OCI-LY7 (cell line): ENCODE results near the gene MYO9B. TPM values are rescaled to one million over a fixed set of nuclear protein-coding genes. Genes with fewer than 3 reads are reported as not detected.
A peak's percentile ranks its signal among the peaks of the same experiment; 100 is the strongest.

Source experiments
- BruUV-seq: library from RNA; stranded (reverse); fragments of 400-500 nt; replicated peaks from 2 replicates; lab custom pipeline; 2021; lab: Mats Ljungman, UMichigan
- CTCF ChIA-PET: fragments of 300-600 bp; sonication (Branson Sonifier 250); formaldehyde crosslinking; loops from one replicate; lab custom pipeline; 2022; ENCODE audit warnings: antibody characterized with exemption; ENCODE audit not compliant: unreplicated experiment; lab: Charles Lee
- POLR2A ChIA-PET: fragments of 300-600 bp; sonication (Branson Sonifier 250); formaldehyde crosslinking; loops from one replicate; lab custom pipeline; 2022; ENCODE audit warnings: antibody characterized with exemption; lab: Charles Lee
- DNase-seq: peaks from one replicate; pipeline ENCODE4 v3.0.0-alpha.2; 2015; ENCODE audit warnings: low spot score
- H2AFZ ChIP-seq: fragments of 200-600 bp; sonication (generic), shearing (Covaris generic); 2 replicates; pipeline ENCODE4 v1.6.1; 2014; ENCODE audit warnings: mild to moderate bottlenecking, antibody characterized with exemption, low read length, moderate library complexity
- H3K27ac ChIP-seq: fragments of 200-600 bp; sonication (generic); 2 replicates; pipeline ENCODE4 v1.5.1; 2014; ENCODE audit warnings: mixed run types, low read depth, mild to moderate bottlenecking, moderate library complexity, low read length, inconsistent platforms; ENCODE audit not compliant: poor library complexity, severe bottlenecking
- H3K36me3 ChIP-seq: fragments of 200-600 bp; sonication (generic); 2 replicates; pipeline ENCODE4 v1.6.1; 2014; ENCODE audit warnings: mild to moderate bottlenecking, antibody characterized with exemption, low read length, moderate library complexity, mixed read lengths; ENCODE audit not compliant: insufficient read depth
- H3K4me1 ChIP-seq: fragments of 200-600 bp; sonication (generic); 2 replicates; pipeline ENCODE4 v1.5.1; 2014; ENCODE audit warnings: mild to moderate bottlenecking, low read length; ENCODE audit not compliant: insufficient read depth, poor library complexity, severe bottlenecking
- H3K4me2 ChIP-seq: fragments of 200-600 bp; sonication (generic); 2 replicates; pipeline ENCODE4 v1.6.1; 2014; ENCODE audit warnings: mild to moderate bottlenecking, low read length
- H3K4me3 ChIP-seq: fragments of 200-600 bp; sonication (generic); 2 replicates; pipeline ENCODE4 v1.5.1; 2014; ENCODE audit warnings: mild to moderate bottlenecking, low read depth, low read length; ENCODE audit not compliant: poor library complexity, severe bottlenecking
- H3K79me2 ChIP-seq: fragments of 200-600 bp; sonication (generic); 2 replicates; pipeline ENCODE4 v1.6.1; 2016; ENCODE audit warnings: low read depth, mild to moderate bottlenecking, low read length, moderate library complexity, mixed read lengths; ENCODE audit not compliant: insufficient read depth
- H3K9me2 ChIP-seq: fragments of 200-600 bp; sonication (generic); 2 replicates; pipeline ENCODE4 v1.6.1; 2016; ENCODE audit warnings: mild to moderate bottlenecking, low read length, mixed read lengths; ENCODE audit not compliant: insufficient read depth
- H3K9me3 ChIP-seq: fragments of 200-600 bp; sonication (generic); 2 replicates; pipeline ENCODE4 v1.6.1; 2014; ENCODE audit warnings: mild to moderate bottlenecking, mixed run types, low read length, mixed read lengths
- H4K20me1 ChIP-seq: fragments of 200-600 bp; sonication (generic); 2 replicates; pipeline ENCODE4 v1.6.1; 2014; ENCODE audit warnings: mild to moderate bottlenecking, antibody characterized with exemption, low read length, moderate library complexity, mixed read lengths; ENCODE audit not compliant: insufficient read depth
- CTCF ChIP-seq: fragments of 200-600 bp; sonication (generic); conservative IDR thresholded peaks from 2 replicates; pipeline ENCODE4 v1.5.1; 2014; ENCODE audit warnings: mild to moderate bottlenecking, antibody characterized with exemption, low read length, moderate library complexity, mixed read lengths
- EZH2phosphoT487 ChIP-seq: fragments of 200-600 bp; sonication (generic); IDR thresholded peaks from 2 replicates; pipeline ENCODE4 v1.6.1; 2018; ENCODE audit warnings: low read depth, borderline replicate concordance, mild to moderate bottlenecking, mixed run types, antibody characterized with exemption, low read length, moderate library complexity, mixed read lengths
- intact Hi-C: fragments of 100-400 bp; cut with micrococcal nuclease; formaldehyde crosslinking; loops from one replicate; pipeline ENCODE4 v1.10.0; 2022; ENCODE audit not compliant: unreplicated experiment
- total RNA-seq, 2 experiments: library from RNA; depleted of rRNA in 1 of 2; stranded (reverse); fragments of >200 nt in 1 of 2; shearing (Covaris generic) in 1 of 2; gene quantifications; 2 replicates each; pipeline ENCODE4 v1.2.3, GENCODE V29; 2014 to 2022

MYO9B gene
- total RNA-seq, 2 experiments from 2014 or later, result 74.7 to 150 TPM

GRCh38 chr19:17206736-17207581, 131.4 kb downstream of the MYO9B start:
- Histone ChIP-seq H3K9me2 (no peaks in the 10 kb centered on the region), H4K20me1 (no peaks in the 10 kb centered on the region), H3K4me1 (peaks cover 27% of the 10 kb centered on the region), H2AFZ (no peak overlapping the region), H3K9me3 (no peaks in the 10 kb centered on the region), H3K4me3 (no peak overlapping the region), H3K79me2 (no peaks in the 10 kb centered on the region), H3K36me3 (peaks cover 83% of the 10 kb centered on the region), H3K4me2 (no peak overlapping the region), H3K27ac (no peak overlapping the region)
- intact Hi-C loops, result no loop called here
- ChIA-PET CTCF (no interaction called here), POLR2A (interaction anchor here (0.6 kb wide), 1 partner anchor 516 kb away, joined by 5 read pairs; no protein-coding TSS in a partner anchor)
- TF ChIP-seq EZH2phosphoT487, result no peak
- no peak for DNase-seq
- no TSS peak for BruUV-seq

- DNase-seq, result peak; percentile 93
- intact Hi-C loops, result loop anchor here (1.0 kb wide), 1 partner anchor 39 kb away; no protein-coding TSS in a partner anchor
- no TSS peak for BruUV-seq
Observed at GRCh38 chr19:17209126-17210036, 133.8 kb downstream of the MYO9B start.

More at GRCh38 chr19:17209126-17210036, 133.8 kb downstream of the MYO9B start:
- Histone ChIP-seq H3K9me2 (no peaks in the 10 kb centered on the region), H4K20me1 (no peaks in the 10 kb centered on the region), H3K4me2 (peak overlapping the region; percentile 3; the same call in 1 of the 2 replicates), H3K9me3 (no peaks in the 10 kb centered on the region), H3K36me3 (peaks cover 71% of the 10 kb centered on the region), H3K4me1 (peaks cover 29% of the 10 kb centered on the region), H3K4me3 (no peak overlapping the region), H3K27ac (peak overlapping the region; percentile 20), H3K79me2 (no peaks in the 10 kb centered on the region), H2AFZ (no peak overlapping the region)
- POLR2A ChIA-PET, result no interaction called here
- CTCF ChIA-PET, result no interaction called here
- TF ChIP-seq CTCF (no peak), EZH2phosphoT487 (no peak)
